Spleen (tissue), 11 donors: Measurements from ENCODE around the gene INO80. TPM values are rescaled to one million over a fixed set of nuclear protein-coding genes. Genes with fewer than 3 reads are reported as not detected.

ENCODE experiments used
- DNase-seq: peaks from one replicate; pipeline ENCODE4 v3.0.0-alpha.2; 2020
- H3K27ac ChIP-seq, 8 donors: fragments of 200-600 bp; sonication (generic) in 7 of 8; 1 replicate in 4 of 8; 2 replicates in 4 of 8; pipeline versions ENCODE4 v1.5.0 to v1.8.0; 2016 to 2021; ENCODE audit warnings: inconsistent platforms in 4 of 8, mild to moderate bottlenecking in 4 of 8, moderate library complexity in 1 of 8
- H3K27me3 ChIP-seq, 7 donors: fragments of 200-600 bp; sonication (generic) in 6 of 7; replicated peaks in 1 of 7; 1 replicate in 4 of 7; 2 replicates in 3 of 7; pipeline versions ENCODE4 v1.5.0 to v1.8.0; 2016 to 2021; ENCODE audit warnings: inconsistent platforms in 3 of 7, mild to moderate bottlenecking in 1 of 7
- H3K36me3 ChIP-seq, 6 donors: fragments of 200-600 bp; sonication (generic) in 5 of 6; 1 replicate in 4 of 6; 2 replicates in 2 of 6; pipeline versions ENCODE4 v1.5.0 to v1.8.0; 2016 to 2021; ENCODE audit warnings: inconsistent platforms in 2 of 6
- H3K4me1 ChIP-seq, 6 donors: fragments of 200-600 bp; sonication (generic) in 5 of 6; 1 replicate in 3 of 6; 2 replicates in 3 of 6; pipeline versions ENCODE4 v1.5.0 to v1.8.0; 2016 to 2021; ENCODE audit warnings: inconsistent platforms in 3 of 6
- H3K4me3 ChIP-seq, 8 donors: fragments of 200-600 bp; sonication (generic) in 7 of 8; 1 replicate in 4 of 8; 2 replicates in 4 of 8; pipeline versions ENCODE4 v1.5.0 to v1.8.0; 2016 to 2021; ENCODE audit warnings: inconsistent platforms in 4 of 8, mild to moderate bottlenecking in 4 of 8, moderate library complexity in 2 of 8
- H3K9me3 ChIP-seq, 8 donors: fragments of 200-600 bp; sonication (generic) in 7 of 8; 1 replicate in 4 of 8; 2 replicates in 4 of 8; pipeline versions ENCODE4 v1.5.0 to v1.8.0; 2016 to 2021; ENCODE audit warnings: inconsistent platforms in 4 of 8
- CTCF ChIP-seq, 11 experiments: fragments of 200-600 bp in 7 of 11; fragments of 450-650 bp in 4 of 11; sonication (generic) in 4 of 11; IDR thresholded peaks in 8 of 11; conservative IDR thresholded peaks in 3 of 11; 1 replicate in 7 of 11; 2 replicates in 4 of 11; pipeline versions ENCODE4 v1.4.0 to v1.8.0; 2016 to 2021; ENCODE audit warnings: antibody characterized with exemption in 11 of 11, inconsistent platforms in 4 of 11, mild to moderate bottlenecking in 1 of 11
- POLR2A ChIP-seq, 3 donors: fragments of 450-650 bp; IDR thresholded peaks; one replicate each; pipeline ENCODE4 v1.5.1; 2017; ENCODE audit warnings: antibody characterized with exemption in 3 of 3, mild to moderate bottlenecking in 1 of 3
- POLR2AphosphoS5 ChIP-seq, 3 donors: sonication (generic); formaldehyde crosslinking; IDR thresholded peaks; one replicate each; pipeline ENCODE4 v1.5.1; 2017; ENCODE audit warnings: antibody characterized with exemption in 3 of 3
- WGBS, 5 donors: extraction: QIAGEN DNeasy Blood & Tissue Kit in 3 of 5; methylation state at CpG; one replicate each; pipeline versions ENCODE4 v1.1.5 to v1.1.7; 2013 to 2018; 5-methylcytosine and 5-hydroxymethylcytosine counted together
- intact Hi-C: fragments of 100-400 bp; cut with DNase I; formaldehyde crosslinking; loops from one replicate; pipeline ENCODE4 v1.15.0; 2023; ENCODE audit warnings: low total_unique reads
- polyA plus RNA-seq, 3 donors: library from polyadenylated mRNA; stranded (reverse); fragments of 200-250 nt; gene quantifications; one replicate each; pipeline ENCODE4 v1.2.1, GENCODE V29; 2013
- total RNA-seq, 7 donors: library from RNA; depleted of rRNA in 3 of 7; stranded (reverse); fragments of >200 nt in 3 of 7; fragmentation: NEBNext Ultra II Directional in 4 of 7; extraction: Animal tissue kit (Norgen Biotek cat#: 25700) in 4 of 7; gene quantifications; one replicate each; pipeline versions ENCODE4 v1.1.0 to v1.2.1, GENCODE V29; 2016 to 2021
- donor health status: healthy with polysubstance abuse.
- donor health status: DM: no; HTN: no; CAD: no; lungs with moderate emphysema.
- donor health status: DM: no; HTN: no; CAD: no.
- donor health status: Bipolar disorder and iron deficiency.
- donor health status: healthy.
- donor health status: DM: no; HTN: no; CAD: no.
- donor health status: DM: yes; HTN: yes; CAD: no.

Gene INO80
- total and polyA plus RNA-seq, 10 donors: 5.2 to 39.4 (median 25.9) TPM

GRCh38 chr15:41061667-41062066, 54.4 kb downstream of the INO80 start:
- DNase-seq: no peak
- H3K36me3 ChIP-seq: peaks cover 0 to 100% (median 87%) of the 10 kb centered on the region in 6 donors

GRCh38 chr15:41060505-41060904, 55.6 kb downstream of the INO80 start:
- H3K9me3 ChIP-seq: peaks cover 5 to 25% (median 22%) of the 10 kb centered on the region in 8 donors
- no peak overlapping the region for H3K27ac ChIP-seq
- H3K27me3 ChIP-seq: no peaks in the 10 kb centered on the region
- TF ChIP-seq POLR2A (IDR thresholded peaks at IDR 0.05) (no peak), POLR2AphosphoS5 (IDR thresholded peaks at IDR 0.05) (no peak), CTCF (IDR thresholded peaks at IDR 0.05 in 8 of 11, conservative IDR thresholded peaks at IDR 0.05 in 3 of 11) (no peak)
- no peak for DNase-seq
- H3K36me3 ChIP-seq: peaks cover 5 to 100% (median 88%) of the 10 kb centered on the region in 6 donors
- WGBS, 5 donors: 97 to 99% (median 99%) methylated on average over 3 of the region's 3 CpGs
- H3K4me1 ChIP-seq: no peaks in the 10 kb centered on the region
- intact Hi-C loops: no loop called here
- H3K4me3 ChIP-seq: no peak overlapping the region

More at GRCh38 chr15:41061667-41062066, 54.4 kb downstream of the INO80 start:
- Histone ChIP-seq H3K4me3 (no peak overlapping the region), H3K4me1 (no peaks in the 10 kb centered on the region), H3K27me3 (no peaks in the 10 kb centered on the region), H3K27ac (no peak overlapping the region), H3K9me3 (peaks cover 5 to 25% (median 22%) of the 10 kb centered on the region in 8 donors)
- intact Hi-C loops: no loop called here
- TF ChIP-seq POLR2A (IDR thresholded peaks at IDR 0.05): no peak
- no peak for TF ChIP-seq POLR2AphosphoS5 (IDR thresholded peaks at IDR 0.05)
- TF ChIP-seq CTCF (IDR thresholded peaks at IDR 0.05 in 8 of 11, conservative IDR thresholded peaks at IDR 0.05 in 3 of 11): no peak
- WGBS, 5 donors: 95 to 99% (median 97%) methylated on average over 2 of the region's 2 CpGs

DNA sequence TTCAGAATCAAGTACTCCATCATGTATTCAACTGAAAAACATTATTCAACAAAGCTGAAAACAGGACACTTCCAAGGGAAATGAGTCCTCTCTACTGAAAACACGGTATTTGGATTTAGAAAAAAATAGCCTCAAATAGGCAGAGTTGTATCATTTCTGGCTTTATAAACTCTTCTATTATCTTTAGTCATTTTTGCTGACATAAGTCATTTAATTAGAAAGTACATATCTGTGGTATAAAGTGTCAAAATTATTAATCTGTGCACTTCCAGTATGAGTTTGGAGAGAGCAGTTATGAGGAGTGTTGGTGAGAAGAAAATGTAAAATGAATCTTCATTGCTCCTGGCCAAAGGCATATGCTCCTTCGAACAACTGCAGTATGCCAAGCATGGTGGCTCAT, 59.3 kb downstream of the INO80 start:
- Histone ChIP-seq H3K4me3 (no peak overlapping the region), H3K27me3 (no peaks in the 10 kb centered on the region), H3K9me3 (peaks cover 2 to 10% (median 9%) of the 10 kb centered on the region in 8 donors), H3K4me1 (no peaks in the 10 kb centered on the region), H3K36me3 (peaks cover 5 to 100% (median 90%) of the 10 kb centered on the region in 6 donors), H3K27ac (no peak overlapping the region)
- TF ChIP-seq POLR2AphosphoS5 (IDR thresholded peaks at IDR 0.05) (no peak), CTCF (IDR thresholded peaks at IDR 0.05 in 8 of 11, conservative IDR thresholded peaks at IDR 0.05 in 3 of 11) (no peak), POLR2A (IDR thresholded peaks at IDR 0.05) (no peak)
- DNase-seq: no peak
- 88 to 92% (median 90%) methylated on average over 2 of the region's 2 CpGs for WGBS, 5 donors
- intact Hi-C loops: no loop called here

DNA sequence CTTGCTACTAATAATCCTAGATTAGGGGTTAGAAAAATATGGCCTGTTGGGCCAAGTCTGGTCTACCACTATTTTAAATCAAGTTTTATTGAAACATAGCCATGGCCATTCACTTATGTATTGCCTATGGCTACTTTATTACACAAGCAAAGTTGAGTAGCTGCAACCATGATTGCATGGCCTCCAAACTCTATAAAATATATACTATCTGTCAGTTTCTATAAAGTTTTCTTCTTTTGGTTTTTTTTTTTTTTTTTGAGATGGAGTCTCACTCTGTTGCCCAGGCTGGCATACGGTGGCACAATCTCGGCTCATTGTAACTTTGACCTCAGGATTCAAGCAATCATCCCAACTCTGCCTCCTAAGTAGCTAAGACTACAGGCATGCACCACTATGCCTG, 60.4 kb downstream of the INO80 start:
- H3K4me3 ChIP-seq: no peak overlapping the region
- no peaks in the 10 kb centered on the region for H3K27me3 ChIP-seq
- intact Hi-C loops: no loop called here
- no peak for DNase-seq
- H3K4me1 ChIP-seq: no peaks in the 10 kb centered on the region
- H3K27ac ChIP-seq: no peak overlapping the region
- no peaks in the 10 kb centered on the region for H3K9me3 ChIP-seq
- H3K36me3 ChIP-seq: peaks cover 5 to 100% (median 89%) of the 10 kb centered on the region in 6 donors
- no peak for TF ChIP-seq POLR2AphosphoS5 (IDR thresholded peaks at IDR 0.05)
- TF ChIP-seq CTCF (IDR thresholded peaks at IDR 0.05 in 8 of 11, conservative IDR thresholded peaks at IDR 0.05 in 3 of 11): no peak
- no peak for TF ChIP-seq POLR2A (IDR thresholded peaks at IDR 0.05)
- WGBS, 5 donors: 92 to 100% (median 100%) methylated on average over 2 of the region's 2 CpGs
